Keratinocyte (primary cell): Measurements from ENCODE around the gene CXCR6. TPM values are rescaled to one million over a fixed set of nuclear protein-coding genes. Genes with fewer than 3 reads are reported as not detected.
"Not testable (repeated sequence)": the region's sequence is repeated elsewhere in the genome, so short reads cannot be mapped to it uniquely, and the experiment has no call there.

ENCODE experiments used
- DNase-seq: peaks from one replicate; pipeline ENCODE4 v3.0.0-alpha.2; 2011; ENCODE audit warnings: low read depth, missing footprints, low spot score
- FAIRE-seq: peaks from 2 replicates; lab custom pipeline; 2011; peaks lifted over from hg19 to GRCh38; lab: Jason Lieb, UNC
- H2AFZ ChIP-seq: 2 replicates; pipeline ENCODE4 v1.6.0; 2012; ENCODE audit warnings: low read length, control low read depth, inconsistent platforms; ENCODE audit not compliant: control insufficient read depth
- H3K27ac ChIP-seq: 2 replicates; pipeline ENCODE4 v1.5.1; 2011; ENCODE audit warnings: low read length; ENCODE audit not compliant: control insufficient read depth, insufficient read depth
- H3K27me3 ChIP-seq: 3 replicates; pipeline ENCODE4 v1.6.0; 2011; ENCODE audit warnings: low read length; ENCODE audit not compliant: control insufficient read depth, insufficient read depth; ENCODE audit errors: extremely low read depth
- H3K36me3 ChIP-seq, 2 experiments: 2 replicates in 1 of 2; 3 replicates in 1 of 2; pipeline ENCODE4 v1.5.1; 2011; ENCODE audit warnings: low read length in 2 of 2, mild to moderate bottlenecking in 1 of 2; ENCODE audit not compliant: control insufficient read depth in 2 of 2, insufficient read depth in 2 of 2; ENCODE audit errors: extremely low read depth in 1 of 2
- H3K4me1 ChIP-seq: 3 replicates; pipeline ENCODE4 v1.5.1; 2011; ENCODE audit warnings: low read length; ENCODE audit not compliant: control insufficient read depth, insufficient read depth; ENCODE audit errors: extremely low read depth
- H3K4me2 ChIP-seq: 3 replicates; pipeline ENCODE4 v1.6.0; 2011; ENCODE audit warnings: low read depth, low read length; ENCODE audit not compliant: control insufficient read depth, insufficient read depth; ENCODE audit errors: extremely low read depth
- H3K4me3 ChIP-seq, 3 experiments: fragments of 200-600 bp in 1 of 3; sonication (generic) in 1 of 3; 2 replicates in 2 of 3; 3 replicates in 1 of 3; pipeline ENCODE4 v1.5.1; 2011 to 2016; ENCODE audit warnings: low read length in 3 of 3, mild to moderate bottlenecking in 3 of 3, control low read depth in 2 of 3, inconsistent platforms in 1 of 3, low read depth in 1 of 3, mixed read lengths in 1 of 3, mixed run types in 1 of 3, moderate library complexity in 1 of 3; ENCODE audit not compliant: control insufficient read depth in 2 of 3, insufficient read depth in 2 of 3; ENCODE audit errors: extremely low read depth in 1 of 3
- H3K79me2 ChIP-seq: 2 replicates; pipeline ENCODE4 v1.6.0; 2012; ENCODE audit warnings: low read length; ENCODE audit not compliant: control insufficient read depth, insufficient read depth
- H3K9ac ChIP-seq: 3 replicates; pipeline ENCODE4 v1.6.0; 2011; ENCODE audit warnings: low read length; ENCODE audit not compliant: control insufficient read depth, insufficient read depth; ENCODE audit errors: extremely low read depth
- H3K9me1 ChIP-seq: 3 replicates; pipeline ENCODE4 v1.6.0; 2011; ENCODE audit warnings: low read length; ENCODE audit not compliant: control insufficient read depth, insufficient read depth; ENCODE audit errors: extremely low read depth
- H3K9me3 ChIP-seq: 2 replicates; pipeline ENCODE4 v1.5.1; 2012; ENCODE audit warnings: low read depth, low read length; ENCODE audit not compliant: control insufficient read depth
- H4K20me1 ChIP-seq: 3 replicates; pipeline ENCODE4 v1.6.0; 2011; ENCODE audit warnings: low read length; ENCODE audit not compliant: control insufficient read depth, insufficient read depth; ENCODE audit errors: extremely low read depth
- EZH2 ChIP-seq: IDR thresholded peaks from one replicate; pipeline ENCODE4 v1.6.1; 2012; ENCODE audit warnings: inconsistent platforms, mild to moderate bottlenecking, low read length, moderate library complexity
- dilution Hi-C: fragments of 300-500 bp; cut with MboI; formaldehyde crosslinking; loops from one replicate; pipeline ENCODE4 v1.7.0; 2020; ENCODE audit warnings: low sequenced_read_pairs; ENCODE audit not compliant: extremely low pct_ligation_motif_present
- polyA plus RNA-seq, 5 experiments: library from polyadenylated mRNA; depleted of rRNA in 3 of 5; stranded (reverse) in 3 of 5; stranded (forward) in 1 of 5; unstranded in 1 of 5; fragments of >200 nt; gene quantifications; 1 replicate in 1 of 5; 2 replicates in 3 of 5; 3 replicates in 1 of 5; pipeline versions ENCODE4 v1.2.1 to v1.2.3, GENCODE V29; 2011 to 2012; ENCODE audit warnings: missing spikeins in 2 of 5, low read depth in 1 of 5, low replicate concordance in 1 of 5
- TF ChIP-seq, protein P1 (sequence below), 3 experiments: IDR thresholded peaks in 1 of 3; conservative IDR thresholded peaks in 1 of 3; optimal IDR thresholded peaks in 1 of 3; 2 replicates in 2 of 3; 3 replicates in 1 of 3; pipeline versions ENCODE3 to v1.5.1; 2011; ENCODE audit warnings: low read length in 3 of 3, mild to moderate bottlenecking in 3 of 3, moderate library complexity in 2 of 3, control low read depth in 1 of 3, inconsistent platforms in 1 of 3; ENCODE audit not compliant: insufficient read depth in 2 of 3; ENCODE audit errors: extremely low read depth in 1 of 3

Gene CXCR6
- polyA plus RNA-seq, 1 donor (not counting 4 experiments of a cell fraction or from before 2014, with no cell fraction given) = not detected

GRCh38 chr3:45995236-45996192 is 52.2 kb downstream of the CXCR6 start, which contains the start of gene FYCO1:
Gene FYCO1 (minus strand): TSS chr3:45995824. CDS start chr3:45984910, 10,914 bp downstream.
- TF ChIP-seq, protein P1, sequence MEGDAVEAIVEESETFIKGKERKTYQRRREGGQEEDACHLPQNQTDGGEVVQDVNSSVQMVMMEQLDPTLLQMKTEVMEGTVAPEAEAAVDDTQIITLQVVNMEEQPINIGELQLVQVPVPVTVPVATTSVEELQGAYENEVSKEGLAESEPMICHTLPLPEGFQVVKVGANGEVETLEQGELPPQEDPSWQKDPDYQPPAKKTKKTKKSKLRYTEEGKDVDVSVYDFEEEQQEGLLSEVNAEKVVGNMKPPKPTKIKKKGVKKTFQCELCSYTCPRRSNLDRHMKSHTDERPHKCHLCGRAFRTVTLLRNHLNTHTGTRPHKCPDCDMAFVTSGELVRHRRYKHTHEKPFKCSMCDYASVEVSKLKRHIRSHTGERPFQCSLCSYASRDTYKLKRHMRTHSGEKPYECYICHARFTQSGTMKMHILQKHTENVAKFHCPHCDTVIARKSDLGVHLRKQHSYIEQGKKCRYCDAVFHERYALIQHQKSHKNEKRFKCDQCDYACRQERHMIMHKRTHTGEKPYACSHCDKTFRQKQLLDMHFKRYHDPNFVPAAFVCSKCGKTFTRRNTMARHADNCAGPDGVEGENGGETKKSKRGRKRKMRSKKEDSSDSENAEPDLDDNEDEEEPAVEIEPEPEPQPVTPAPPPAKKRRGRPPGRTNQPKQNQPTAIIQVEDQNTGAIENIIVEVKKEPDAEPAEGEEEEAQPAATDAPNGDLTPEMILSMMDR (optimal IDR thresholded peaks at IDR 0.05 in 1 of 3, IDR thresholded peaks at IDR 0.05 in 1 of 3, conservative IDR thresholded peaks at IDR 0.05 in 1 of 3; ENCODE audit: extremely low read depth in 1 of 3, insufficient read depth in 2 of 3, low read length in 3 of 3) = no peak
- TF ChIP-seq EZH2 = no peak
- peak within 1 kb of the TSS; percentile 74 to 89 (median 77) for H3K4me3 ChIP-seq
- peak; percentile 32 for FAIRE-seq
- peak within 1 kb of the TSS; percentile 87 for H2AFZ ChIP-seq
- H3K27ac ChIP-seq = peak within 1 kb of the TSS; percentile 63
- H3K36me3 ChIP-seq = no peaks in the 10 kb centered on the region
- no peaks in the 10 kb centered on the region for H3K9me1 ChIP-seq
- H3K27me3 ChIP-seq = no peaks in the 10 kb centered on the region
- no peaks in the 10 kb centered on the region for H4K20me1 ChIP-seq
- no peaks in the 10 kb centered on the region for H3K79me2 ChIP-seq
- dilution Hi-C loops = no loop called here
- H3K4me2 ChIP-seq = peak within 1 kb of the TSS; percentile 96
- DNase-seq = no peak
- peak within 1 kb of the TSS; percentile 79 for H3K9ac ChIP-seq
- H3K4me1 ChIP-seq = peaks cover 9% of the 10 kb centered on the region
- no peaks in the 10 kb centered on the region for H3K9me3 ChIP-seq

- H3K27me3 ChIP-seq, H3K9ac ChIP-seq, DNase-seq, H2AFZ ChIP-seq, H3K27ac ChIP-seq, H3K4me1 ChIP-seq, H3K4me2 ChIP-seq, dilution Hi-C loops, H3K36me3 ChIP-seq, FAIRE-seq, H3K9me1 ChIP-seq, H3K4me3 ChIP-seq, H3K79me2 ChIP-seq, H3K9me3 ChIP-seq, H4K20me1 ChIP-seq: not testable (repeated sequence)
Observed at GRCh38 chr3:45997499-45997898, 54.2 kb downstream of the CXCR6 start.
